Fibroblast of gingiva (primary cell): Measurements from ENCODE around the gene AKAP17A.
"Not testable (repeated sequence)": the region's sequence is repeated elsewhere in the genome, so short reads cannot be mapped to it uniquely, and the experiment has no call there.

Experiments
- DNase-seq: peaks from one replicate; pipeline ENCODE4 v3.0.0-alpha.2; 2011; ENCODE audit warnings: low read depth

AKAP17A gene

GRCh38 chrX:1609311-1609710, 17.9 kb downstream of the AKAP17A start:
- no peak for DNase-seq

GRCh38 chrX:1609762-1610161, 18.4 kb downstream of the AKAP17A start:
- no peak for DNase-seq

GRCh38 chrX:1610166-1610565, 18.8 kb downstream of the AKAP17A start:
- DNase-seq, result no peak

GRCh38 chrX:1610736-1611135, 19.3 kb downstream of the AKAP17A start:
- DNase-seq, result no peak

- DNase-seq, result no peak
Observed at GRCh38 chrX:1612641-1613286, 21.4 kb downstream of the AKAP17A start.

GRCh38 chrX:1614927-1615326, 23.5 kb downstream of the AKAP17A start, which contains the start of gene ASMT:
Gene ASMT, plus strand, starts transcription at chrX:1615059. Its CDS starts 141 bp downstream, at chrX:1615200.
- no peak for DNase-seq

- DNase-seq, result no peak
Observed at GRCh38 chrX:1618689-1619088, 27.3 kb downstream of the AKAP17A start.

- DNase-seq, result no peak
Observed at GRCh38 chrX:1623691-1624090, 32.3 kb downstream of the AKAP17A start.

- DNase-seq, result not testable (repeated sequence)
Observed at GRCh38 chrX:1624158-1624860, 32.9 kb downstream of the AKAP17A start.

GRCh38 chrX:1624861-1625215, 33.4 kb downstream of the AKAP17A start:
- DNase-seq, result not testable (repeated sequence)

- DNase-seq, result no peak
Observed at GRCh38 chrX:1629244-1629643, 37.8 kb downstream of the AKAP17A start.

GRCh38 chrX:1646009-1646408, 54.6 kb downstream of the AKAP17A start:
- DNase-seq, result no peak

- no peak for DNase-seq
Observed at GRCh38 chrX:1649621-1650020, 58.2 kb downstream of the AKAP17A start.
